Muscle of arm (tissue), 12 donors: Measurements from ENCODE around the gene GCC1. TPM values are rescaled to one million over a fixed set of nuclear protein-coding genes. Genes with fewer than 3 reads are reported as not detected.
"Not testable (repeated sequence)": the region's sequence is repeated elsewhere in the genome, so short reads cannot be mapped to it uniquely, and the experiment has no call there.

Source experiments
- DNase-seq: peaks from one replicate; pipeline ENCODE4 v3.0.0-alpha.2; 2013
- polyA plus RNA-seq, 12 donors: library from polyadenylated mRNA; unstranded; fragments of 120-200 nt; gene quantifications; one replicate each; pipeline ENCODE4 v1.2.1, GENCODE V29; 2013; ENCODE audit not compliant: insufficient read length in 12 of 12

GCC1 gene
- polyA plus RNA-seq, 12 donors, result 6.6 to 9.9 (median 8.5) TPM; not detected in 1

DNA sequence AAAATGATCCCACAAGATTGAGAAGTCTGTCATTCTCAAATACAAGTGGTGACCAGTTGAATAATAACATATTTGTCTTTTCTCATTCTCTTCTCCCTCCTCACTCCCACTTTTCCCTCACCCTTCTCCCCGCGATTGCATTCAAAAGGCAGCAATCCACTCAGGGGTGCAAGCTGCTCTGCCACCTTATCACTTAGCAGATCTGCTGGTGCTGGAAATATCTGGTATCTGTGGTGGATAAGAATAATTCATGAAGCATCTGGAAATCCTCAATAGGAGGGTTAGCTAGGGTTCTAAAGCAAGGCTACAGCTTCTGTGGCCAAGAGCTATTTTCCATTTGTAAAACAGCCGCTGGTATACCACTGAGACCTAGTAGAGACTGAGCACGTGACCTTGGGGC, 43.8 kb downstream of the GCC1 start:
- no peak for DNase-seq

- DNase-seq, result not testable (repeated sequence)
Measured at GRCh38 chr7:127540461-127540860, 44.9 kb downstream of the GCC1 start.

- no peak for DNase-seq
Measured at GRCh38 chr7:127539116-127539515, 46.3 kb downstream of the GCC1 start.

DNA sequence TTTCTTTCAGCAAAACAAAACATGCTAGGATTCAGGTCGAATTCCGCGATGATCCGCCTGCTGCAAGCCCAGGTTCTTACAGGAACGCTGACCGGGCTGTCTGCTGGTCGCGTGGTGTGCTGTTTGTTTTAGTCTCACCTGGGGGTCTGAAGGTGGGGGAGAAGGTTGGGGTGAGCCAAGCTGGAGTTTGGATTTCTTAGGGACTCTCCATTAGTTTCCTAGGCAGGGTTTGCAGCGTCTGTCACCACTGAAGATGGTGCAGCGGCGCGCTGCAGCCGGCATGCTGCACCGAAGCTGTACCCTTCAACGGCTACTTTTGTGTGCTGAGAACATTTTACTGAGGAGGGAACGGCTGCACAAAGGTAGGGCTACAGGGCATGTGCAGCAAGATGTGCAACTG, 48.7 kb downstream of the GCC1 start:
- DNase-seq, result no peak

DNA sequence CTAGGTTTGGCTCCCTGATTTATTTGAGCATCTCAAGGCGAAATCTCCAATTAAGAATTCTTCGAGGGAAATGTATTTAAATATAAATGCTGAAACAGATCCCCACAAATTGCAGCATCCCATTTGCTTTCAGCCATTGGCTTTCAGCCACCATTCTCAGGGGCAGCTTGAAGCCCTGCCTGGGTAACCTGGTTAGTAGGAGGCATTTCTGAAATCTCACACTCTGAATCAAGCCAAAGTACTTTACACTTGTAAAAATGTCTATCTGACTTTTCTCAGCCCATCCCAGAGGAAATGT, 49.1 kb downstream of the GCC1 start:
- DNase-seq, result no peak

GRCh38 chr7:127535546-127536393, 49.6 kb downstream of the GCC1 start:
- DNase-seq, result no peak

DNA sequence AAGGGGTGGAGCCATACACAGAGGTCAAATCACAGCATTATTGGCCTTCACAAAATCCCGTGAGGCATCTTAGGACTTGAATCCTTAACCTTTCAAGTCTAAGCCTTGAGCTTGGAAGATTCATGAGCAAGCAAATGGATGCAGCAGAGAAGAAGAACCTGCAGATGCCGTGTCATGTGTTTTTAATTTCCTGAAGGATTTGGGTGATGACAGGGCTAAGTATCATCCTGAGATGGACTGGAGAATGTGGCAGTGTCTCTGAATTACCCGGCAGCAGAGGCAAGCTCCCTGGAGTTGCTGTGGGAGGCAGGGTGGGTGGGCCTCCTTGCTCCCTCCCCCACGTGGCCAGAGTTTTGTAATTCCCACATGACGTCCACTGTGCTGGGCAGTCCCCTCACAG, 50.8 kb downstream of the GCC1 start:
- DNase-seq, result no peak

GRCh38 chr7:127532736-127533135, 52.7 kb downstream of the GCC1 start:
- DNase-seq, result no peak

DNA sequence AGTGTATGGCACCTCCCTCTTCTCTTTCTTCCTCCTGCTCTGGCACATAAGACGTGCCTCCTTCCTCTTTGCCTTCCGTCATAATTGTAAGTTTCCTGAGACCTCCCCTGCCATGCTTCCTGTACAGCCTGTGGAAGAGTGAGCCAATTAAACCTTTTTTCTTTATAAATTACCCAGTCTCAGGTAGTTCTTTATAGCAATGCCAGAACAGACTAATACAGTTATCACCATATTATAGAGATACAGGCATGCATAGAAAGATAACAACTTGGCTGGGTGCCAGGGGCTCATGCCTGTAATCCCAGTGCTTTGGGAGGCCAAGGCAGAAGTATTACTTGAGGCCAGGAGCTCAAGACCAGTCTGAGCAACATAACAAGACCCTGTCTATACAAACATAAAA, 53.2 kb downstream of the GCC1 start:
- no peak for DNase-seq

Other genes with a start within 250 kb of the GCC1 start
- 10 to 100 TPM in 11 of 12 donors, not detected in 1; 12.2 to 24.1 (median 15.7) TPM for gene ZNF800, start 192.9 kb downstream of the GCC1 start, polyA plus RNA-seq
- gene ARF5, start 2.8 kb upstream of the GCC1 start, polyA plus RNA-seq, result 100 to 1,000 TPM in 10 of 12 donors, 10 to 100 TPM in 2; 95.3 to 432 (median 114) TPM
- gene FSCN3, start 8.1 kb upstream of the GCC1 start, polyA plus RNA-seq, result under 1 TPM in 5 of 12 donors, not detected in 7; 0.15 to 0.34 (median 0.27) TPM
- not detected for gene PAX4, start 32.5 kb upstream of the GCC1 start, polyA plus RNA-seq
- 100 to 1,000 TPM in 4 of 12 donors, 10 to 100 TPM in 7, not detected in 1; 73.0 to 117 (median 95.7) TPM for gene SND1, start 66.6 kb upstream of the GCC1 start, polyA plus RNA-seq